Stimulated activated naive CD8-positive, alpha-beta T cell treated with anti-CD3 and anti-CD28 coated beads, Interleukin-15, amount 100 ng/mL, for 72 hours (primary cell): ENCODE results near the gene CUL4A.
"Not testable (repeated sequence)": the region's sequence is repeated elsewhere in the genome, so short reads cannot be mapped to it uniquely, and the experiment has no call there.

Experiments
- ATAC-seq: fragments of 150-1000 bp; cut with Tn5 transposase; 2 replicates; pipeline ENCODE4 v1.10.0; 2021; ENCODE audit warnings: mild to moderate bottlenecking, moderate library complexity
- DNase-seq, 2 donors: peaks; one replicate each; pipeline ENCODE4 v3.0.0; 2021 to 2022
- H3K27ac Mint-ChIP-seq, 2 donors: one replicate each; pipeline ENCODE4 v1.8.0; 2022; ENCODE audit warnings: mild to moderate bottlenecking in 2 of 2, mixed read lengths in 2 of 2, moderate library complexity in 2 of 2
- H3K27me3 Mint-ChIP-seq: one replicate; pipeline ENCODE4 v1.8.0; 2022; ENCODE audit warnings: mixed read lengths
- H3K4me1 Mint-ChIP-seq: one replicate; pipeline ENCODE4 v1.8.0; 2022; ENCODE audit warnings: mild to moderate bottlenecking, mixed read lengths
- H3K4me3 Mint-ChIP-seq, 2 donors: one replicate each; pipeline ENCODE4 v1.8.0; 2022; ENCODE audit warnings: mild to moderate bottlenecking in 2 of 2, mixed read lengths in 2 of 2, moderate library complexity in 1 of 2
- H3K9me3 Mint-ChIP-seq, 2 donors: one replicate each; pipeline ENCODE4 v1.8.0; 2022; ENCODE audit warnings: mixed read lengths in 2 of 2

Gene CUL4A

DNA sequence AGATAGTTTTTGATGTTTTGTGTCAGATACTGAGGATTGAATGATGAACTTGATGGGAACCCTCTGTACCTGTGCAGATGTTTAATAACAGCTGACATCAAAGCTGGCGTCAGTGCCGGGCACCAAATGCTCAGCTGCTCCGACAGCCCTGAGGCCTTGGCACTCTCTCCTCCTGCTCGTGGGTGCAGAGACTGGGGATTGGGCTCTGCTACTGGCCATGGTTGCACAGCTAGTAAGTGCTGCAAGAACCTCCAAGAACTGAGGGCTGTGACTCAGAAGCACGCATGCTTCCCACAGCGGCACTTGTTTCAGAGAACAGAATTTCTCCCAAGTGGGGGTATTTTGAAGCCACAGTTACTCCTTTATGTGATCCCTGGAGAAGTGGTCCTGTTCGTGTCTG is 93.6 kb downstream of the CUL4A start:
- no peaks in the 10 kb centered on the region for H3K27me3 Mint-ChIP-seq
- no peak overlapping the region for H3K27ac Mint-ChIP-seq
- H3K4me3 Mint-ChIP-seq: no peak overlapping the region
- H3K9me3 Mint-ChIP-seq: no peaks in the 10 kb centered on the region
- H3K4me1 Mint-ChIP-seq: peaks cover 28% of the 10 kb centered on the region
- no peak for ATAC-seq
- DNase-seq: no peak

DNA sequence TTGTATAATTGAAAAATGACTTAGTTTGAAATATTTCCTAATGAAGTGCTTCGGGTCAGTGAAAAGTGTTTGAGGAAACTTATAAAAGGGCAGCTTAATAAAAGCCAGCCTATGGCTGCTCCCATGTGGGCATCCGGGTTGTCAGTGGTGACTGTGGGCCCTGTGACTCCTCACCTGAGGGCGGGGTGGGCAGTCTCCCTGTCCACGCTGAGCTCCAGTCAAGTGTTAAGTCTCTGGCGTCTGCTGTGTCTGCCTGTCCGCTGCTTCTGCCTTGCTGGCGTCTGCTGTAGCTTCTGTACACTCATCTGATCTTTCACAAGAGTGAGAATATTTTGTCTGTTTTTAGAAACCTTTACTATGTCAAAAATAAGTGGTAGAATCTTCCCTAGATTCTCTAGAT is 94.7 kb downstream of the CUL4A start:
- Mint-ChIP-seq H3K4me1 (peaks cover 19% of the 10 kb centered on the region), H3K27ac (peak overlapping the region in 1 of 2 donors; percentile 74), H3K27me3 (no peaks in the 10 kb centered on the region), H3K9me3 (no peaks in the 10 kb centered on the region), H3K4me3 (no peak overlapping the region)
- DNase-seq (no peak), ATAC-seq (no peak)

DNA sequence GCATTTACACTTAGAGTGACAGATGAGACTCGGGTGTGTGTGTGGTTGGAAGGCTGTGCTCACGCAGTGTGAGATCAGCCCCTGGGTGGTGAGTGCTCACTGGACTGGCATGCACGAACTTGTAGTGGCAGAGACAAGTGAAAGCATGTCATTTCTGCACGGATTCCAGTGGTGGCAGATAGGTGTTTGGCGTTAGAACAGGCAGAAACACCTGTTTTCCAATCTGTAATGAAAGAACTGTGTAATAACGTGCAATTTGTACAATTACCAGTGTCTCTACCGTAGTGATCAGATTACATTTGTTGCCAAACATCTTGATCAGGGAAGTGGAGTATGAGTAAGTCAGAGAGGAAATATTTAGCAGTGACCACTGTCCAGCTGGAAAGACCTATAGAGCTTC is 95.8 kb downstream of the CUL4A start:
- Mint-ChIP-seq H3K4me1 (peaks cover 19% of the 10 kb centered on the region), H3K4me3 (no peak overlapping the region), H3K27me3 (no peaks in the 10 kb centered on the region), H3K27ac (peak overlapping the region in 1 of 2 donors; percentile 19), H3K9me3 (no peaks in the 10 kb centered on the region)
- DNase-seq (no peak), ATAC-seq (no peak)

DNA sequence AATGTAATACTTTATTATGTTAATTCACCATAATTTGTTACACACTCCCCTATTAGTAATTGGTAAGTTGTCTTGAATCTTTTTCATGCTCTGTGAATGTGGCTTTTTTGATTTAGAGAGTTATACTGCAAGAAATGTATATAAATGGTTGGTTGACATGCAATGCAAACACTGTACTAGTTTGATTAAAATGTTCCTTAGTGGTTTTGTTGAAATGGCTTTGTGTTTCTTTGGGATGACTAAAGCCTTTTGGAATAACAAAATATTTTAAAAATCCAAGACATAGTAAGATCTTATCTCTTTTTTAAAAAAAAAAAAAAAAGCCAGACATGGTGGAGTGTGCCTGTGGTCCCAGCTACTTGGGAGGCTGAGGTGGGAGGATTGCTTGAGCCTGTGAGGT is 98.1 kb downstream of the CUL4A start:
- no peak for ATAC-seq
- H3K9me3 Mint-ChIP-seq: no peaks in the 10 kb centered on the region
- no peak for DNase-seq
- H3K27ac Mint-ChIP-seq: peak overlapping the region in 1 of 2 donors; percentile 16
- no peaks in the 10 kb centered on the region for H3K27me3 Mint-ChIP-seq
- peaks cover 13% of the 10 kb centered on the region for H3K4me1 Mint-ChIP-seq
- no peak overlapping the region for H3K4me3 Mint-ChIP-seq

DNA sequence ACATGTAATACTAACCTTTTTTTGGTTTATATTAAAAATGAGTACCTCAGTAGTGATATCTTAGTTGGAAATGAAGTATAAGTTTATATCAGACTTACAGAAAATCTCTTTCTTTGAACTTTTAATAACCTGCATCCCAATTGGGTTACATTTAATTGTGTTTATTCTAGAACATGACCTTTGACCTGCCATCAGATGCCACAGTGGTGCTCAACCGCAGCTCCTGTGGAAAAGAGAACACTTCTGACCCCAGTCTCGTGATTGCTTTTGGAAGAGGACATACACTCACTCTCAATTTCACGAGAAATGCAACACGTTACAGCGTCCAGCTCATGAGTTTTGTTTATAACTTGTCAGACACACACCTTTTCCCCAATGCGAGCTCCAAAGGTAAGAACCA is 100.1 kb downstream of the CUL4A start:
- ATAC-seq (no peak), DNase-seq (no peak)
- peaks cover 8% of the 10 kb centered on the region for H3K4me1 Mint-ChIP-seq
- no peaks in the 10 kb centered on the region for H3K27me3 Mint-ChIP-seq
- H3K27ac Mint-ChIP-seq: no peak overlapping the region
- no peak overlapping the region for H3K4me3 Mint-ChIP-seq
- no peaks in the 10 kb centered on the region for H3K9me3 Mint-ChIP-seq

DNA sequence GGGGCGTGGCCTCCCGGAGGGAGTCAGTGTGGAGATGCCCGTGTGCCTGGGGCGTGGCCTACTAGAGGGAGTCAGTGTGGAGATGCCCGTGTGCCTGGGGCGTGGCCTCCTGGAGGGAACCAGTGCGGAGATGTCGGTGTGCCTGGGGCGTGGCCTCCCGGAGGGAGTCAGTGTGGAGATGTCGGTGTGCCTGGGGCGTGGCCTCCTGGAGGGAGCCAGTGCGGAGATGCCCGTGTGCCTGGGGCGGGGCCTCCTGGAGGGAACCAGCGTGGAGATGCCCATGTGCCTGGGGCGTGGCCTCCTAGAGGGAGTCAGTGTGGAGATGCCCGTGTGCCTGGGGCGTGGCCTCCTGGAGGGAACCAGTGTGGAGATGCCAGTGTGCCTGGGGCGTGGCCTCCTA is 104.7 kb downstream of the CUL4A start:
- not testable (repeated sequence) for H3K9me3 Mint-ChIP-seq, ATAC-seq, H3K4me3 Mint-ChIP-seq, H3K27me3 Mint-ChIP-seq, DNase-seq, H3K27ac Mint-ChIP-seq
- peaks cover 11% of the 10 kb centered on the region for H3K4me1 Mint-ChIP-seq

DNA sequence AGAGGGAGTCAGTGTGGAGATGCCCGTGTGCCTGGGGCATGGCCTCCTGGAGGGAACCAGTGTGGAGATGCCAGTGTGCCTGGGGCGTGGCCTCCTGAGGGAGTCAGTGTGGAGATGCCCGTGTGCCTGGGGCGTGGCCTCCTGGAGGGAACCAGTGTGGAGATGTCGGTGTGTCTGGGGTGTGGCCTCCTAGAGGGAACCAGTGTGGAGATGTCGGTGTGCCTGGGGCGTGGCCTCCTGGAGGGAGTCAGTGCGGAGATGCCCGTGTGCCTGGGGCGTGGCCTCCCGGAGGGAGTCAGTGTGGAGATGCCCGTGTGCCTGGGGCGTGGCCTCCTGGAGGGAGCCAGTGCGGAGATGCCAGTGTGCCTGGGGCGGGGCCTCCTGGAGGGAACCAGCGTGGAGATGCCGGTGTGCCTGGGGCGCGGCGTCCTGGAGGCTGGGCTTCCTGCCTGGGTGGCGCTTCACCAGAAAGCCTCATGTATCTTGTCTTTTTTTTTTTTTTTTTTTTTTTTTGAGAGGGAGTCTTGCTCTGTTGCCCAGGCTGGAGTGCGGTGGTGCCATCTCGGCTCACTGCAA is 105.6 kb downstream of the CUL4A start:
- peaks cover 11% of the 10 kb centered on the region for H3K4me1 Mint-ChIP-seq
- DNase-seq, H3K9me3 Mint-ChIP-seq, ATAC-seq, H3K27me3 Mint-ChIP-seq, H3K4me3 Mint-ChIP-seq: not testable (repeated sequence)
- peak overlapping the region in 1 of 2 donors; percentile 54 for H3K27ac Mint-ChIP-seq

DNA sequence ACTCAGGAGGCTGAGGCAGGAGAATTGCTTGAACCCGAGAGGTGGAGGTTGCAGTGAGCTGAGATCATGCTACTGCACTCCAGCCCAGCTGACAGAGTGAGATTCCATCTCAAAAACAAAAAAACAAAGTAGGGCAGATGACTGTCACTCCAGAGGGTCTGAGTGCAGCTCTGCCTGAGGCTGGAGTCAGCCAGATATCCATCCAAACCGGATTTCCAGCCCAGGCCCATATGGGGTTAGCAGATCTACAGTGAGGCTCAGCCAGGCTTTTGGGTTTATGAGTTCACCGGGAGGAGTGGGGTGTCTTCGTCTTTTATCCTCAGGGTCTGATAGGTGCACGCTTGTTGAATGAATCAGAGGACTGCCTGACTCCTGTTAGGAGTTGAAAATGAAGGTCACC is 106.6 kb downstream of the CUL4A start:
- H3K4me3 Mint-ChIP-seq: no peak overlapping the region
- DNase-seq (no peak), ATAC-seq (no peak)
- no peak overlapping the region for H3K27ac Mint-ChIP-seq
- H3K4me1 Mint-ChIP-seq: peaks cover 11% of the 10 kb centered on the region
- no peaks in the 10 kb centered on the region for H3K9me3 Mint-ChIP-seq
- H3K27me3 Mint-ChIP-seq: no peaks in the 10 kb centered on the region
